Activated CD8-positive, alpha-beta T cell treated with anti-CD3 and anti-CD28 coated beads for 36 hours (primary cell): ENCODE measurements around the gene IRF2BP2. TPM values are rescaled to one million over a fixed set of nuclear protein-coding genes. Genes with fewer than 3 reads are reported as not detected.

Source experiments
- ATAC-seq: fragments of 200-7000 bp; cut with Tn5 transposase; one replicate; pipeline ENCODE4 v1.10.0; 2021; ENCODE audit warnings: mild to moderate bottlenecking, moderate library complexity
- CTCF ChIA-PET: fragments of 350-600 bp; sonication (Branson Sonifier 250); formaldehyde crosslinking; loops from one replicate; lab custom pipeline; 2021; ENCODE audit warnings: antibody characterized with exemption; lab: Charles Lee
- POLR2A ChIA-PET: fragments of 350-600 bp; sonication (Branson Sonifier 250); formaldehyde crosslinking; loops from one replicate; lab custom pipeline; 2021; ENCODE audit warnings: antibody characterized with exemption; lab: Charles Lee
- DNase-seq: peaks from one replicate; pipeline ENCODE4 v3.0.0-alpha.2; 2020
- H3K27ac Mint-ChIP-seq: one replicate; pipeline ENCODE4 v1.8.0; 2021; ENCODE audit warnings: mild to moderate bottlenecking, mixed read lengths
- H3K27me3 Mint-ChIP-seq: one replicate; pipeline ENCODE4 v1.8.0; 2021; ENCODE audit warnings: mixed read lengths
- H3K36me3 Mint-ChIP-seq: one replicate; pipeline ENCODE4 v1.8.0; 2021; ENCODE audit warnings: low read depth, mixed read lengths
- H3K4me1 Mint-ChIP-seq: one replicate; pipeline ENCODE4 v1.8.0; 2021; ENCODE audit warnings: low read depth, mixed read lengths
- H3K4me3 Mint-ChIP-seq: one replicate; pipeline ENCODE4 v1.8.0; 2021; ENCODE audit warnings: mild to moderate bottlenecking, moderate library complexity, mixed read lengths
- H3K9me3 Mint-ChIP-seq: one replicate; pipeline ENCODE4 v1.8.0; 2021; ENCODE audit warnings: mixed read lengths
- CTCF ChIP-seq: fragments of 200-600 bp; IDR thresholded peaks from one replicate; pipeline ENCODE4 v1.8.0; 2022; ENCODE audit warnings: antibody characterized with exemption, mild to moderate bottlenecking
- intact Hi-C: fragments of 100-400 bp; cut with micrococcal nuclease; formaldehyde crosslinking; loops from one replicate; pipeline ENCODE4 v1.10.0; 2022
- total RNA-seq, 2 experiments: library from RNA; stranded (reverse); gene quantifications; one replicate each; pipeline ENCODE4 v1.2.3, GENCODE V29; 2021

The IRF2BP2 gene
- total RNA-seq, 2 experiments from 2014 or later = 148 to 155 TPM

GRCh38 chr1:234629026-234629425 is 19.0 kb upstream of the IRF2BP2 start:
- Mint-ChIP-seq H3K4me3 (no peak overlapping the region), H3K36me3 (no peaks in the 10 kb centered on the region), H3K27me3 (no peaks in the 10 kb centered on the region), H3K4me1 (no peaks in the 10 kb centered on the region), H3K27ac (no peak overlapping the region), H3K9me3 (no peaks in the 10 kb centered on the region)
- no peak for TF ChIP-seq CTCF
- POLR2A ChIA-PET = no interaction called here
- ATAC-seq (no peak), DNase-seq (no peak)
- CTCF ChIA-PET = no interaction called here
- intact Hi-C loops = no loop called here

DNA sequence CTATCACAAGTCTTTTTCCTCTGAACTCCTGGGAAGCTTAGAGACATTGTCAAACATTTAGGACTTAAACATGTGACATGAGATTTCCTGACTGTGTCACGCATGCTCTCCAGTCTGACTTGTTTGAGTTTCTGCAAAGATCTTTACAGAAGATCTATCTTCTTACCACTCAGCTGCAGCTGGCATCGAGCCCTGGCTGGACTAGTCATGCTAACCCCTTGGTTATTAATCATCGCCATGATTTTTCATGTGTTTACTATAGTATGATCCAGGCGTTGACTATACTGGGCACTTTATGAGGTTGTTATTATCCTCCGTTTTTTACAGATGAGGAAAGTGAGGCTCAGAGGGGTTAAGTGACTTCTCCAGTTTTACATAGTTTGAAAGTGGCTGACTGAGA is 18.1 kb upstream of the IRF2BP2 start:
- intact Hi-C loops = no loop called here
- no peak for TF ChIP-seq CTCF
- Mint-ChIP-seq H3K27me3 (no peaks in the 10 kb centered on the region), H3K4me1 (no peaks in the 10 kb centered on the region), H3K4me3 (no peak overlapping the region), H3K27ac (no peak overlapping the region), H3K36me3 (no peaks in the 10 kb centered on the region), H3K9me3 (no peaks in the 10 kb centered on the region)
- DNase-seq (no peak), ATAC-seq (no peak)
- POLR2A ChIA-PET = no interaction called here
- CTCF ChIA-PET = no interaction called here

GRCh38 chr1:234627009-234627950 is 17.3 kb upstream of the IRF2BP2 start:
- POLR2A ChIA-PET = no interaction called here

DNA sequence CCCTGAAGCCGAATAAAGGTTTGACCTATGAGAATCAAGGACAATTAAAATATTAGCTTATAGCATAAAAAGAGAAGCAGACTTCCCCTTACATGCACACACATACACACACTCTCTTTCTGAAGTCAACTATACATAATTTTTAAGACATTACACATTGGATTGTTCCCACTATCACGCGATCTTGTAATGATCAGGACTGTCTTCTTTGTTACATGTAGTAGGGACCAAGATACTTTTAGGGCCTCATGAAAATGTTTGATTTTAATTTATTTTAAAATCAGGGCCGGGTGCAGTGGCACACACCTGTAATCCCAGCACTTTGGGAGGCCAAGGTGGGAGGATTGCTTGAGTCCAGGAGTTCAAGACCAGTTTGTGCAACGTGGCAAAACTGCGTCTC is 16.4 kb upstream of the IRF2BP2 start:
- H3K4me3 Mint-ChIP-seq = no peak overlapping the region
- no peak for TF ChIP-seq CTCF
- DNase-seq (no peak), ATAC-seq (no peak)
- ChIA-PET CTCF (no interaction called here), POLR2A (no interaction called here)
- H3K27ac Mint-ChIP-seq = no peak overlapping the region
- H3K36me3 Mint-ChIP-seq = no peaks in the 10 kb centered on the region
- no peaks in the 10 kb centered on the region for H3K4me1 Mint-ChIP-seq
- H3K27me3 Mint-ChIP-seq = no peaks in the 10 kb centered on the region
- H3K9me3 Mint-ChIP-seq = no peaks in the 10 kb centered on the region
- intact Hi-C loops = no loop called here

More at GRCh38 chr1:234627009-234627950, 17.3 kb upstream of the IRF2BP2 start:
- no peak for ATAC-seq
- no peak overlapping the region for H3K4me3 Mint-ChIP-seq
- CTCF ChIA-PET = no interaction called here
- intact Hi-C loops = no loop called here
- no peaks in the 10 kb centered on the region for H3K27me3 Mint-ChIP-seq
- no peak overlapping the region for H3K27ac Mint-ChIP-seq
- no peaks in the 10 kb centered on the region for H3K4me1 Mint-ChIP-seq
- no peak for TF ChIP-seq CTCF
- DNase-seq = no peak
- no peaks in the 10 kb centered on the region for H3K9me3 Mint-ChIP-seq
- no peaks in the 10 kb centered on the region for H3K36me3 Mint-ChIP-seq

GRCh38 chr1:234624724-234625117 is 14.7 kb upstream of the IRF2BP2 start:
- no peak for ATAC-seq
- Mint-ChIP-seq H3K27ac (no peak overlapping the region), H3K4me1 (no peaks in the 10 kb centered on the region), H3K36me3 (no peaks in the 10 kb centered on the region), H3K4me3 (no peak overlapping the region), H3K9me3 (no peaks in the 10 kb centered on the region), H3K27me3 (no peaks in the 10 kb centered on the region)
- intact Hi-C loops = no loop called here
- POLR2A ChIA-PET = interaction anchor here (1.5 kb wide), 1 partner anchor 12 kb away, joined by 5 read pairs; no protein-coding TSS in a partner anchor
- no peak for DNase-seq
- TF ChIP-seq CTCF = no peak
- CTCF ChIA-PET = no interaction called here
